ENCODE data around the gene TK2.

DNA sequence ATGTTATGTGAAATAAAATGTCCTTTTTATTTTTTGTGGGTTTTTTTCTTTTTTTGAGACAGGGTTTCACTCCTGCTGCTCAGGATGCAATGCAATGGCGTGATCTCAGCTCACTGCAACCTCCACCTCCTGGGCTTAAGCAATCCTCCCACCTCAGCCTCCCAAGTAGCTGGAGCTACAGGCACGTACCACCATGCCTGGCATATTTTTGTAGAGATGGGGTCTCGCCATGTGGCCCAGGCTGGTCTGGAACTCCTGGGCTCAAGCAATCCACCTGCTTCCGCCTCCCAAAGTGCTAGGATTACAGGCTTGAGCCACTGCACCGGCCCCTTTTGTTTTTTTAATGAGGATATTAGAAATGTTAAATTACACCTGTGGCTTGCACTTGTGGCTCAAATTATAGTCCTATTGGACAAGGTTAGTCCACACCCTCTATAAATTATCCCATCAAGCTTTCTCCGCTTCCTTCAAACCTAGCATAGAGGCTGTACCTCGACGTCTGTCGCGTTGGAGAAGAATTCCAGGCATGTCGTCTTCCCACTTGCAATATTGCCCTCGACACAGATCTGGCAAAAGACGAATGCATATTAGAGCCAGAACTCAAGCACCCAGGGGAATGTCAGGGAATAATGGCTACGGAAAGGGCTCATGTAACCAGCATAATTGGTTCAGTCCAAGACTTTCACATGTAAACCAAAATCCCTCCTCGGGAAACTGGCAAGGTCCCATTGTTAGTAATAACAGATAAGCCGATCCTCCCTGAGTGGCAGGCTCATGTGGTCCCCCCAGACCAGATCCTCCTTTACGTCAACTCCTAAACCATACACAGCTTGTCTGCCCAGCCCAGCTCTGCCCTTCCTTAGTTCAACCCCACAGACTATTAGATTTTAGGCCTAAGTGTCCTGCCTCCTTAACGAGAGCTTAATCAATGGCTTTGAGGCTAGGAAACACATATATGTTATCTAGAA, 8.2 kb downstream of the TK2 start:
- TF ChIP-seq EP300 (IDR thresholded peaks at IDR 0.05; ENCODE audit: borderline replicate concordance) (no peak), CREB1 (IDR thresholded peaks at IDR 0.05; ENCODE audit: low read depth) (no peak)

Measured in Ishikawa (cell line).